H1 (cell line): ENCODE measurements around the gene IFT81. TPM values are rescaled to one million over a fixed set of nuclear protein-coding genes. Genes with fewer than 3 reads are reported as not detected.

Source experiments
- CTCF ChIA-PET: fragments of 300-600 bp; sonication (Branson Sonifier 250); formaldehyde crosslinking; loops from one replicate; lab custom pipeline; 2021; ENCODE audit not compliant: partially characterized antibody; lab: Charles Lee
- POLR2A ChIA-PET: fragments of 300-600 bp; sonication (Branson Sonifier 250); formaldehyde crosslinking; loops from one replicate; lab custom pipeline; 2021; ENCODE audit warnings: inconsistent platforms; ENCODE audit not compliant: partially characterized antibody; lab: Charles Lee
- DNase-seq, 2 experiments: peaks; one replicate each; pipeline versions ENCODE4 v3.0.0 to v3.0.0-alpha.2; 2010 to 2022; ENCODE audit warnings: low spot score in 2 of 2, low read depth in 1 of 2, mixed read lengths in 1 of 2
- FAIRE-seq: peaks from 2 replicates; lab custom pipeline; 2011; peaks lifted over from hg19 to GRCh38; lab: Jason Lieb, UNC
- H2AFZ ChIP-seq: 2 replicates; pipeline ENCODE4 v1.8.1; 2012; ENCODE audit warnings: low read length, inconsistent platforms
- H2AK5ac ChIP-seq: 2 replicates; pipeline ENCODE4 v1.6.1; 2013; ENCODE audit warnings: low read depth, low read length
- H2BK120ac ChIP-seq: replicated peaks from 2 replicates; pipeline ENCODE3; 2013; ENCODE audit warnings: low read depth, low read length, inconsistent platforms
- H2BK12ac ChIP-seq: 2 replicates; pipeline ENCODE4 v1.6.1; 2013; ENCODE audit warnings: low read depth, low read length
- H2BK15ac ChIP-seq: 2 replicates; pipeline ENCODE4 v1.6.1; 2013; ENCODE audit warnings: low read length
- H2BK20ac ChIP-seq: 2 replicates; pipeline ENCODE4 v1.6.1; 2013; ENCODE audit warnings: low read length
- H2BK5ac ChIP-seq: 2 replicates; pipeline ENCODE4 v1.6.1; 2013; ENCODE audit warnings: low read depth, low read length
- H3K14ac ChIP-seq: 2 replicates; pipeline ENCODE4 v1.6.1; 2013; ENCODE audit warnings: inconsistent platforms; ENCODE audit not compliant: insufficient read length
- H3K18ac ChIP-seq: 2 replicates; pipeline ENCODE4 v1.6.1; 2013; ENCODE audit warnings: low read length; ENCODE audit errors: extremely low read depth
- H3K23ac ChIP-seq: 2 replicates; pipeline ENCODE4 v1.6.1; 2013; ENCODE audit warnings: inconsistent platforms; ENCODE audit not compliant: insufficient read length
- H3K23me2 ChIP-seq: 2 replicates; pipeline ENCODE4 v1.6.1; 2013; ENCODE audit warnings: low read depth, low read length
- H3K27ac ChIP-seq: 2 replicates; pipeline ENCODE4 v1.6.1; 2011; ENCODE audit warnings: low read depth, low read length, inconsistent platforms
- H3K27me3 ChIP-seq, 4 experiments: replicated peaks in 1 of 4; 1 replicate in 1 of 4; 2 replicates in 3 of 4; pipeline versions ENCODE4 v1.6.1 to v1.8.1; 2011 to 2013; ENCODE audit warnings: low read length in 3 of 4, mild to moderate bottlenecking in 3 of 4, inconsistent platforms in 2 of 4, mixed read lengths in 2 of 4, moderate library complexity in 1 of 4; ENCODE audit not compliant: control insufficient read depth in 3 of 4, insufficient read depth in 3 of 4; ENCODE audit errors: extremely low read depth in 1 of 4
- H3K36me3 ChIP-seq, 4 experiments: 2 replicates each; pipeline versions ENCODE4 v1.6.1 to v1.8.1; 2011 to 2013; ENCODE audit warnings: mild to moderate bottlenecking in 4 of 4, low read length in 3 of 4, moderate library complexity in 2 of 4, control low read depth in 1 of 4, inconsistent platforms in 1 of 4; ENCODE audit not compliant: insufficient read depth in 4 of 4, control insufficient read depth in 2 of 4
- H3K4ac ChIP-seq: replicated peaks from 2 replicates; pipeline ENCODE3; 2013; ENCODE audit warnings: low read length, low read depth, mixed read lengths, inconsistent platforms; ENCODE audit not compliant: insufficient read length
- H3K4me1 ChIP-seq, 4 experiments: replicated peaks in 1 of 4; 1 replicate in 1 of 4; 2 replicates in 3 of 4; pipeline versions ENCODE4 v1.6.1 to v1.8.1; 2011 to 2013; ENCODE audit warnings: low read length in 3 of 4, inconsistent platforms in 2 of 4, mixed read lengths in 1 of 4; ENCODE audit not compliant: insufficient read depth in 4 of 4, control insufficient read depth in 3 of 4
- H3K4me2 ChIP-seq, 2 experiments: 2 replicates each; pipeline versions ENCODE4 v1.6.1 to v1.8.1; 2011 to 2013; ENCODE audit warnings: low read depth in 2 of 2, low read length in 2 of 2, control low read depth in 1 of 2, inconsistent platforms in 1 of 2, mild to moderate bottlenecking in 1 of 2; ENCODE audit not compliant: insufficient read depth in 1 of 2
- H3K4me3 ChIP-seq, 4 experiments: fragments of 200-600, 300-600 bp in 1 of 4; sonication (generic), shearing (Covaris generic), sonication (Bioruptor Twin) in 1 of 4; 2 replicates each; pipeline versions ENCODE4 v1.5.1 to v1.8.1; 2011 to 2016; ENCODE audit warnings: low read length in 4 of 4, low read depth in 3 of 4, control low read depth in 2 of 4, inconsistent platforms in 2 of 4, mild to moderate bottlenecking in 2 of 4, mixed read lengths in 1 of 4, moderate library complexity in 1 of 4; ENCODE audit not compliant: insufficient read depth in 2 of 4; ENCODE audit errors: extremely low read depth in 1 of 4
- H3K56ac ChIP-seq: replicated peaks from 2 replicates; pipeline ENCODE3; 2013; ENCODE audit warnings: low read depth, mild to moderate bottlenecking, mixed read lengths, low read length, inconsistent platforms; ENCODE audit not compliant: insufficient read length
- H3K79me1 ChIP-seq: 2 replicates; pipeline ENCODE4 v1.6.1; 2013; ENCODE audit warnings: low read depth, low read length, control low read depth
- H3K79me2 ChIP-seq, 2 experiments: 2 replicates each; pipeline versions ENCODE4 v1.6.1 to v1.8.1; 2012 to 2013; ENCODE audit warnings: low read length in 2 of 2, mild to moderate bottlenecking in 2 of 2, inconsistent platforms in 1 of 2; ENCODE audit not compliant: insufficient read depth in 2 of 2, control insufficient read depth in 1 of 2
- H3K9ac ChIP-seq, 4 experiments: replicated peaks in 1 of 4; 1 replicate in 1 of 4; 2 replicates in 3 of 4; pipeline versions ENCODE4 v1.6.1 to v1.8.1; 2011 to 2013; ENCODE audit warnings: low read depth in 3 of 4, low read length in 3 of 4, control low read depth in 2 of 4, mild to moderate bottlenecking in 2 of 4, moderate library complexity in 2 of 4, inconsistent platforms in 1 of 4; ENCODE audit errors: extremely low read depth in 1 of 4
- H3K9me3 ChIP-seq, 2 experiments: 2 replicates each; pipeline versions ENCODE4 v1.6.1 to v1.8.1; 2012 to 2013; ENCODE audit warnings: mild to moderate bottlenecking in 2 of 2, moderate library complexity in 2 of 2, control low read depth in 1 of 2, inconsistent platforms in 1 of 2, low read depth in 1 of 2, low read length in 1 of 2, mixed read lengths in 1 of 2; ENCODE audit not compliant: insufficient read depth in 2 of 2
- H4K20me1 ChIP-seq, 2 experiments: replicated peaks in 1 of 2; 2 replicates each; pipeline versions ENCODE3 to v1.8.1; 2011 to 2013; ENCODE audit warnings: inconsistent platforms in 2 of 2, low read length in 2 of 2, mild to moderate bottlenecking in 1 of 2; ENCODE audit not compliant: insufficient read depth in 2 of 2, control insufficient read depth in 1 of 2
- H4K5ac ChIP-seq: 2 replicates; pipeline ENCODE4 v1.6.1; 2013; ENCODE audit warnings: low read length, low read depth, mixed read lengths, inconsistent platforms; ENCODE audit not compliant: insufficient read length
- H4K8ac ChIP-seq: 2 replicates; pipeline ENCODE4 v1.8.0; 2013; ENCODE audit warnings: mild to moderate bottlenecking, moderate library complexity, low read length, inconsistent platforms; ENCODE audit not compliant: insufficient read depth; ENCODE audit errors: extremely low read depth
- H4K91ac ChIP-seq: replicated peaks from 2 replicates; pipeline ENCODE3; 2013; ENCODE audit warnings: low read length, mixed read lengths, inconsistent platforms; ENCODE audit not compliant: insufficient read length
- JUND ChIP-seq: IDR thresholded peaks from 2 replicates; pipeline ENCODE4 v1.6.1; 2011; ENCODE audit warnings: mild to moderate bottlenecking, improper control_type of control experiment, low read length
- RBBP5 ChIP-seq: IDR thresholded peaks from 2 replicates; pipeline ENCODE4 v1.7.1; 2012; ENCODE audit warnings: low read depth, mild to moderate bottlenecking, inconsistent platforms, low read length, moderate library complexity, borderline replicate concordance
- WGBS, 2 experiments: shearing (Covaris generic) in 1 of 2; methylation state at CpG; one replicate each; pipeline versions ENCODE4 v1.1.6 to v1.1.7; 2013 to 2015; ENCODE audit warnings: low lambda C conversion rate in 2 of 2, mixed read lengths in 2 of 2, inconsistent platforms in 1 of 2, low coverage in 1 of 2, missing lambda C conversion rate in 1 of 2; ENCODE audit not compliant: insufficient replicate concordance in 2 of 2, insufficient coverage in 1 of 2, insufficient read length in 1 of 2; ENCODE audit errors: extremely low coverage in 1 of 2, missing lambda C conversion rate in 1 of 2; 5-methylcytosine and 5-hydroxymethylcytosine counted together
- polyA plus RNA-seq, 7 experiments: library from polyadenylated mRNA; depleted of rRNA in 3 of 7; stranded (reverse) in 5 of 7; unstranded in 2 of 7; fragments of >200 nt in 5 of 7; fragments of 200-250 nt in 2 of 7; gene quantifications; 1 replicate in 5 of 7; 2 replicates in 1 of 7; 4 replicates in 1 of 7; pipeline versions ENCODE4 v1.2.1 to v1.2.3, GENCODE V29; 2011 to 2013; ENCODE audit warnings: missing spikeins in 2 of 7, mixed read lengths in 2 of 7
- total RNA-seq: library from RNA; stranded (reverse); fragmentation: NEBNext Ultra II Directional; extraction: Animal tissue kit (Norgen Biotek cat#: 25700); gene quantifications from 2 replicates; pipeline ENCODE4 v1.2.1, GENCODE V29; 2021

IFT81 gene
- total and polyA plus RNA-seq, 2 of the 8 experiments (the other 6 are each of a cell fraction or from before 2014, with no cell fraction given): 4.1 to 14.5 TPM

DNA sequence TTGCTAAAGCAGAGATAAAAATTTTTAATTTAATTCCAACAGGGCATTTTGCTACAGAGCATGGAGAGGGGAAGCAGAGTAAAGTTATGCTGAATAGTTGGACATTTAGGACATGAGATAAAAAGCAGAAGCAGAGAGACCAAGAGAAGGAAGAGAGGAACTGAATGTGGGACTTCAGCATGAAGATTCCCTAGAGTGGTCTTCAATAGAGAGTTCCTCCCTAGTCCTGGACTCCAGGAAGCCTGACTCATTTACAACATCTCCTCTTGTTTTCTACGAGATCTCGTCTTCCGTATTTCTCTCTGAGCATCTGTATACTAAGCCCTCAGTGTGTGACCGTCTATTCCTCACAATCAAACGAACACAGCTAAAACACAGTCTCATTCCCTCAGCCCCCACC, 35.2 kb upstream of the IFT81 start:
- no peaks in the 10 kb centered on the region for H3K4me1 ChIP-seq
- no peaks in the 10 kb centered on the region for H3K9me3 ChIP-seq
- no peak for TF ChIP-seq JUND
- no peak for TF ChIP-seq RBBP5
- no peak overlapping the region for H4K5ac ChIP-seq
- FAIRE-seq: no peak
- no peak overlapping the region for H4K8ac ChIP-seq
- no peak overlapping the region for H2BK120ac ChIP-seq
- DNase-seq: no peak
- H2BK15ac ChIP-seq: no peak overlapping the region
- no peaks in the 10 kb centered on the region for H3K27me3 ChIP-seq
- POLR2A ChIA-PET: no interaction called here
- H3K4ac ChIP-seq: no peak overlapping the region
- H3K4me2 ChIP-seq: no peak overlapping the region
- H3K23ac ChIP-seq: no peak overlapping the region
- H4K91ac ChIP-seq: no peak overlapping the region
- H2BK12ac ChIP-seq: no peak overlapping the region
- H3K36me3 ChIP-seq: no peaks in the 10 kb centered on the region
- no peaks in the 10 kb centered on the region for H4K20me1 ChIP-seq
- H3K9ac ChIP-seq: no peak overlapping the region
- H3K23me2 ChIP-seq: no peaks in the 10 kb centered on the region; the same call in 1 of the 2 replicates
- no peaks in the 10 kb centered on the region for H3K79me2 ChIP-seq
- no peak overlapping the region for H2AK5ac ChIP-seq
- CTCF ChIA-PET: interaction anchor here (0.6 to 6.1 kb wide), 3 partner anchors 11 to 190 kb away, joined by 4 to 24 read pairs (median 17); no protein-coding TSS in a partner anchor
- H3K79me1 ChIP-seq: no peaks in the 10 kb centered on the region
- H3K14ac ChIP-seq: no peak overlapping the region
- WGBS, 2 experiments: 93% methylated on average over 5 of the region's 5 CpGs; no CpG with 5 or more reads in 1 of the 2 experiments
- H2AFZ ChIP-seq: no peak overlapping the region
- no peak overlapping the region for H3K56ac ChIP-seq
- H3K4me3 ChIP-seq: no peak overlapping the region
- H2BK20ac ChIP-seq: no peak overlapping the region
- H3K27ac ChIP-seq: no peak overlapping the region
- H3K18ac ChIP-seq: no peak overlapping the region
- no peak overlapping the region for H2BK5ac ChIP-seq
